Keratinocyte (primary cell): Measurements from ENCODE around the gene ANGEL1. TPM values are rescaled to one million over a fixed set of nuclear protein-coding genes. Genes with fewer than 3 reads are reported as not detected.

Experiments used
- DNase-seq: peaks from one replicate; pipeline ENCODE4 v3.0.0-alpha.2; 2011; ENCODE audit warnings: low read depth, missing footprints, low spot score
- FAIRE-seq: peaks from 2 replicates; lab custom pipeline; 2011; peaks lifted over from hg19 to GRCh38; lab: Jason Lieb, UNC
- H2AFZ ChIP-seq: 2 replicates; pipeline ENCODE4 v1.6.0; 2012; ENCODE audit warnings: low read length, control low read depth, inconsistent platforms; ENCODE audit not compliant: control insufficient read depth
- H3K27ac ChIP-seq: 2 replicates; pipeline ENCODE4 v1.5.1; 2011; ENCODE audit warnings: low read length; ENCODE audit not compliant: control insufficient read depth, insufficient read depth
- H3K27me3 ChIP-seq: 3 replicates; pipeline ENCODE4 v1.6.0; 2011; ENCODE audit warnings: low read length; ENCODE audit not compliant: control insufficient read depth, insufficient read depth; ENCODE audit errors: extremely low read depth
- H3K36me3 ChIP-seq, 2 experiments: 2 replicates in 1 of 2; 3 replicates in 1 of 2; pipeline ENCODE4 v1.5.1; 2011; ENCODE audit warnings: low read length in 2 of 2, mild to moderate bottlenecking in 1 of 2; ENCODE audit not compliant: control insufficient read depth in 2 of 2, insufficient read depth in 2 of 2; ENCODE audit errors: extremely low read depth in 1 of 2
- H3K4me1 ChIP-seq: 3 replicates; pipeline ENCODE4 v1.5.1; 2011; ENCODE audit warnings: low read length; ENCODE audit not compliant: control insufficient read depth, insufficient read depth; ENCODE audit errors: extremely low read depth
- H3K4me2 ChIP-seq: 3 replicates; pipeline ENCODE4 v1.6.0; 2011; ENCODE audit warnings: low read depth, low read length; ENCODE audit not compliant: control insufficient read depth, insufficient read depth; ENCODE audit errors: extremely low read depth
- H3K4me3 ChIP-seq, 3 experiments: fragments of 200-600 bp in 1 of 3; sonication (generic) in 1 of 3; 2 replicates in 2 of 3; 3 replicates in 1 of 3; pipeline ENCODE4 v1.5.1; 2011 to 2016; ENCODE audit warnings: low read length in 3 of 3, mild to moderate bottlenecking in 3 of 3, control low read depth in 2 of 3, inconsistent platforms in 1 of 3, low read depth in 1 of 3, mixed read lengths in 1 of 3, mixed run types in 1 of 3, moderate library complexity in 1 of 3; ENCODE audit not compliant: control insufficient read depth in 2 of 3, insufficient read depth in 2 of 3; ENCODE audit errors: extremely low read depth in 1 of 3
- H3K79me2 ChIP-seq: 2 replicates; pipeline ENCODE4 v1.6.0; 2012; ENCODE audit warnings: low read length; ENCODE audit not compliant: control insufficient read depth, insufficient read depth
- H3K9ac ChIP-seq: 3 replicates; pipeline ENCODE4 v1.6.0; 2011; ENCODE audit warnings: low read length; ENCODE audit not compliant: control insufficient read depth, insufficient read depth; ENCODE audit errors: extremely low read depth
- H3K9me1 ChIP-seq: 3 replicates; pipeline ENCODE4 v1.6.0; 2011; ENCODE audit warnings: low read length; ENCODE audit not compliant: control insufficient read depth, insufficient read depth; ENCODE audit errors: extremely low read depth
- H3K9me3 ChIP-seq: 2 replicates; pipeline ENCODE4 v1.5.1; 2012; ENCODE audit warnings: low read depth, low read length; ENCODE audit not compliant: control insufficient read depth
- H4K20me1 ChIP-seq: 3 replicates; pipeline ENCODE4 v1.6.0; 2011; ENCODE audit warnings: low read length; ENCODE audit not compliant: control insufficient read depth, insufficient read depth; ENCODE audit errors: extremely low read depth
- EZH2 ChIP-seq: IDR thresholded peaks from one replicate; pipeline ENCODE4 v1.6.1; 2012; ENCODE audit warnings: inconsistent platforms, mild to moderate bottlenecking, low read length, moderate library complexity
- dilution Hi-C: fragments of 300-500 bp; cut with MboI; formaldehyde crosslinking; loops from one replicate; pipeline ENCODE4 v1.7.0; 2020; ENCODE audit warnings: low sequenced_read_pairs; ENCODE audit not compliant: extremely low pct_ligation_motif_present
- polyA plus RNA-seq, 5 experiments: library from polyadenylated mRNA; depleted of rRNA in 3 of 5; stranded (reverse) in 3 of 5; stranded (forward) in 1 of 5; unstranded in 1 of 5; fragments of >200 nt; gene quantifications; 1 replicate in 1 of 5; 2 replicates in 3 of 5; 3 replicates in 1 of 5; pipeline versions ENCODE4 v1.2.1 to v1.2.3, GENCODE V29; 2011 to 2012; ENCODE audit warnings: missing spikeins in 2 of 5, low read depth in 1 of 5, low replicate concordance in 1 of 5
- TF ChIP-seq, protein P1 (sequence below), 3 experiments: IDR thresholded peaks in 1 of 3; conservative IDR thresholded peaks in 1 of 3; optimal IDR thresholded peaks in 1 of 3; 2 replicates in 2 of 3; 3 replicates in 1 of 3; pipeline versions ENCODE3 to v1.5.1; 2011; ENCODE audit warnings: low read length in 3 of 3, mild to moderate bottlenecking in 3 of 3, moderate library complexity in 2 of 3, control low read depth in 1 of 3, inconsistent platforms in 1 of 3; ENCODE audit not compliant: insufficient read depth in 2 of 3; ENCODE audit errors: extremely low read depth in 1 of 3

The ANGEL1 gene
- polyA plus RNA-seq, 1 donor (not counting 4 experiments of a cell fraction or from before 2014, with no cell fraction given) = 13.0 TPM

- H3K4me3 ChIP-seq = no peak overlapping the region
- no peak for TF ChIP-seq EZH2
- TF ChIP-seq, protein P1, sequence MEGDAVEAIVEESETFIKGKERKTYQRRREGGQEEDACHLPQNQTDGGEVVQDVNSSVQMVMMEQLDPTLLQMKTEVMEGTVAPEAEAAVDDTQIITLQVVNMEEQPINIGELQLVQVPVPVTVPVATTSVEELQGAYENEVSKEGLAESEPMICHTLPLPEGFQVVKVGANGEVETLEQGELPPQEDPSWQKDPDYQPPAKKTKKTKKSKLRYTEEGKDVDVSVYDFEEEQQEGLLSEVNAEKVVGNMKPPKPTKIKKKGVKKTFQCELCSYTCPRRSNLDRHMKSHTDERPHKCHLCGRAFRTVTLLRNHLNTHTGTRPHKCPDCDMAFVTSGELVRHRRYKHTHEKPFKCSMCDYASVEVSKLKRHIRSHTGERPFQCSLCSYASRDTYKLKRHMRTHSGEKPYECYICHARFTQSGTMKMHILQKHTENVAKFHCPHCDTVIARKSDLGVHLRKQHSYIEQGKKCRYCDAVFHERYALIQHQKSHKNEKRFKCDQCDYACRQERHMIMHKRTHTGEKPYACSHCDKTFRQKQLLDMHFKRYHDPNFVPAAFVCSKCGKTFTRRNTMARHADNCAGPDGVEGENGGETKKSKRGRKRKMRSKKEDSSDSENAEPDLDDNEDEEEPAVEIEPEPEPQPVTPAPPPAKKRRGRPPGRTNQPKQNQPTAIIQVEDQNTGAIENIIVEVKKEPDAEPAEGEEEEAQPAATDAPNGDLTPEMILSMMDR (optimal IDR thresholded peaks at IDR 0.05 in 1 of 3, IDR thresholded peaks at IDR 0.05 in 1 of 3, conservative IDR thresholded peaks at IDR 0.05 in 1 of 3; ENCODE audit: extremely low read depth in 1 of 3, insufficient read depth in 2 of 3, low read length in 3 of 3) = no peak
- dilution Hi-C loops = no loop called here
- DNase-seq (no peak), FAIRE-seq (no peak)
- peaks cover 3% of the 10 kb centered on the region for H3K4me1 ChIP-seq
- no peaks in the 10 kb centered on the region for H4K20me1 ChIP-seq
- H3K4me2 ChIP-seq = no peak overlapping the region
- peaks cover 21 to 31% of the 10 kb centered on the region in 2 experiments for H3K36me3 ChIP-seq
- H3K27me3 ChIP-seq = no peaks in the 10 kb centered on the region
- no peak overlapping the region for H3K9ac ChIP-seq
- no peaks in the 10 kb centered on the region for H3K79me2 ChIP-seq
- no peak overlapping the region for H3K27ac ChIP-seq
- H3K9me1 ChIP-seq = no peaks in the 10 kb centered on the region
- H3K9me3 ChIP-seq = no peaks in the 10 kb centered on the region
- no peak overlapping the region for H2AFZ ChIP-seq
These were observed 26.1 kb downstream of the ANGEL1 start for GRCh38 chr14:76786601-76787000.

- H3K79me2 ChIP-seq = no peaks in the 10 kb centered on the region
- no peaks in the 10 kb centered on the region for H3K9me3 ChIP-seq
- dilution Hi-C loops = no loop called here
- H2AFZ ChIP-seq = no peak overlapping the region
- peaks cover 20 to 23% of the 10 kb centered on the region in 2 experiments for H3K36me3 ChIP-seq
- peak; percentile 44 for FAIRE-seq
- H3K9ac ChIP-seq = no peak overlapping the region
- H3K27ac ChIP-seq = no peak overlapping the region
- H4K20me1 ChIP-seq = no peaks in the 10 kb centered on the region
- no peak overlapping the region for H3K4me2 ChIP-seq
- TF ChIP-seq EZH2 = no peak
- TF ChIP-seq, protein P1 (optimal IDR thresholded peaks at IDR 0.05 in 1 of 3, IDR thresholded peaks at IDR 0.05 in 1 of 3, conservative IDR thresholded peaks at IDR 0.05 in 1 of 3; ENCODE audit: extremely low read depth in 1 of 3, insufficient read depth in 2 of 3, low read length in 3 of 3) = peak; percentile 63 to 71 (median 70)
- no peaks in the 10 kb centered on the region for H3K9me1 ChIP-seq
- no peaks in the 10 kb centered on the region for H3K27me3 ChIP-seq
- DNase-seq = no peak
- no peak overlapping the region for H3K4me3 ChIP-seq
- H3K4me1 ChIP-seq = peaks cover 7% of the 10 kb centered on the region
These were observed 27.8 kb downstream of the ANGEL1 start for GRCh38 chr14:76784881-76785280.
